ENCODE data around the gene TIGD7.

Gene TIGD7

DNA sequence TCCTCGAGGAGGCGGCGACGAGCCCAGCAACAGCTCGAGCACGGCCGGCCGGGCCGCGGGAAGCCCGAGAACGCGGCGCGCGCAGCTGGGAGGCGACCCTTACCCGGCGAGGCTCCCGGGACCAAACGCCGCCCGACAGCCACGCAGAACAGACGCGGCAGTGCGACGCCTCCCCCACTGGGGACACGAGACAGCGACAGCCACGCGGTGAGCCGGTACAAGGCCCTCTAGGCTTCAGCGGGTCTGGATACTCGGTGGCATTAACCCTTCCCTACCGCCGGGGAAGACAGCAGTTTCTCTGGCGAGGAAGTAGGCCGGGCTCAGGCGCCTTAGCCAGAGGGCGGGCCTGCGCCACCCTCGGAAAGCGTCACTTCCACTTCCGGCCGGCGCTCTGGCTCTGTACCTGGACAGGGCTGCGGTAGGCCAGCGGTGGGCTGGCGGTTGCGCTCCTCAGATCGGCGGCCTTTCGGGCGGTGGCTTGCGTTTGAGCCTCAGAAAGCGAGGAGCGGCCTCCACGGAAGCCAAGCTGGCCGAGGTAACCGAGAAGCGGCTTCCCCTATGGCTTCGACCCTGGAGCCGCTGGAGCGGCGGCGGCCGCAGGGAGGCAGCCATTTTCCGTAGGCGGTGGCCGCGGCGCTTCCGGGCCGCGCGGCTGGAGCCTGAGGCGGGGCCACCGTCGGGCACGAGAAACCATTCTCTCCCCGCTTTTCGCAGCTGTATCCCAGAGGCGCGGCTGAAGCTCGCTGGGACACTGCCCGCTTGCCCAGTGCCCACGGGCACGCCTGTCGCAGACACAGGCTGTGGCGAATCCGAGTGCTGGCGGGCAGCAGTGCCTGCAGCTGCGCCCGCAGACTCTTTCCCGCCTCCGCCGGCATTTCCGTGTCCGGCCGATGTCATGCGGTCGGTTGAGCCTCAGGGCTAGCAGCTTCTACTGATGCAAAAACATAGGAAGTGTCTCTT, at the start of gene TIGD7, which contains the start of gene ZNF75A:
Gene TIGD7, minus strand, starts transcription at position 322 of the 960 bp plus-strand sequence. CDS start 4,816 bp downstream, outside the sequence.
Gene ZNF75A, plus strand, starts transcription at position 389 of the 960 bp plus-strand sequence. CDS start 2,932 bp downstream, outside the sequence.
- Mint-ChIP-seq H3K4me3 (peak within 1 kb of the TSS; percentile 81), H3K4me1 (peaks cover 23% of the 10 kb centered on the region), H3K9me3 (peaks cover 40% of the 10 kb centered on the region), H3K27me3 (no peaks in the 10 kb centered on the region), H3K36me3 (ENCODE audit: low read depth) (peaks cover 74% of the 10 kb centered on the region), H3K27ac (peak within 1 kb of the TSS; percentile 73)
- DNase-seq (peak; percentile 83), ATAC-seq (peak; percentile 99)

GRCh38 chr16:3349175-3349574, 43.9 kb upstream of the TIGD7 start:
- no peak overlapping the region for H3K4me3 Mint-ChIP-seq
- H3K27ac Mint-ChIP-seq: no peak overlapping the region
- no peaks in the 10 kb centered on the region for H3K36me3 Mint-ChIP-seq (ENCODE audit: low read depth)
- peaks cover 1% of the 10 kb centered on the region for H3K4me1 Mint-ChIP-seq
- no peaks in the 10 kb centered on the region for H3K27me3 Mint-ChIP-seq
- H3K9me3 Mint-ChIP-seq: peaks cover 1% of the 10 kb centered on the region
- no peak for ATAC-seq
- DNase-seq: no peak

DNA sequence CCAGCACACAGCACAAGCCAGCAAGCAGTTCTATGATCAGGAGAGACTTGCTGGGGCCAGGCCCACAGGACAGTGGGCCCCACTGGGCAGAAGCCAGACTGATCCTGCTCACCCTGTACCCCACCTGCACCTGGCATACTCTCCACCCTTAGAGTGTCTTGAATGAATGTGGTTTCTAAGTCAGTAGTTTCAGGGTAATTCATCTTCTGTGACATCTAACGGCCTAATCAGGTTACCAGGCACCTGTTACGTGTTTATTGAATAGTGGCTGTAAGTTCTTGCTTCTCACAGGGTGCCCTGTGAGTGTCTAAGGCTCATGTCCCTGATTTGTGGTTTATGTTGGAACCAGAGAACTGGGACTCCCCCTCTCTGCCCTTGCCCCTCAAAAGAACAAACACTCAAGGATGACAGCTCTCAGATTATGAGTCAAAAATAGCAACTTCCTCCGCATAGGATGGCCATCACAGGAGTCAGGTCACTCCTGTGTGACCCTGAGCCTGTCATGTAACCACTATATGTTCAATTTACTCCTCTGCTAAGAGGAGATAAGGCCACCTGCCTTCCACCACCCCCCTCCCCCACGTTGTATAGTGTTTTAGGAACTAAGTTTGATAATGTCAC, 43.4 kb upstream of the TIGD7 start:
- no peak overlapping the region for H3K4me3 Mint-ChIP-seq
- no peak for DNase-seq
- no peak overlapping the region for H3K27ac Mint-ChIP-seq
- H3K27me3 Mint-ChIP-seq: no peaks in the 10 kb centered on the region
- H3K4me1 Mint-ChIP-seq: peaks cover 1% of the 10 kb centered on the region
- H3K9me3 Mint-ChIP-seq: no peaks in the 10 kb centered on the region
- ATAC-seq: peak; percentile 15
- H3K36me3 Mint-ChIP-seq (ENCODE audit: low read depth): no peaks in the 10 kb centered on the region

GRCh38 chr16:3347586-3347985, 42.4 kb upstream of the TIGD7 start:
- no peak overlapping the region for H3K27ac Mint-ChIP-seq
- DNase-seq (no peak), ATAC-seq (no peak)
- H3K36me3 Mint-ChIP-seq (ENCODE audit: low read depth): no peaks in the 10 kb centered on the region
- H3K27me3 Mint-ChIP-seq: no peaks in the 10 kb centered on the region
- H3K4me1 Mint-ChIP-seq: peaks cover 1% of the 10 kb centered on the region
- H3K4me3 Mint-ChIP-seq: no peak overlapping the region
- H3K9me3 Mint-ChIP-seq: no peaks in the 10 kb centered on the region

DNA sequence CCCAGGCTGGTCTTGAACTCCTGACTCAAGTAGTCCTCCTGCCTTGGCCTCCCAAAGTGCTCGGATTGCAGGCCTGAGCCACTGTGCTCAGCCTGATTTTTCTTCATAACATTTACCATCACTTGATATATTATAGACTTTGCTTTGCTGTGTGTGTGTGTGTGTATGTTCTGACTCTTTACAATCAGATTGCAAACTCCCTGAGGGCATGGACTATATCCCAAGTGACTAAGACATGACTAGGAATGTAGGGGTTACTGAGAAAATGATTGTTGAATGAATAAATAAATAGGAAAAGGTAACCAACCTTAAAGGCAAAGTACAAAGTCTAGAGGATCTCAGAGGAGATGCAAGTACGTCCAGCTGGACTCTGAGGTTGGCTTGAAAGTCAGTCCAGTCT, 40.8 kb upstream of the TIGD7 start:
- Mint-ChIP-seq H3K27me3 (no peaks in the 10 kb centered on the region), H3K27ac (no peak overlapping the region), H3K9me3 (no peaks in the 10 kb centered on the region), H3K4me1 (peaks cover 1% of the 10 kb centered on the region), H3K4me3 (no peak overlapping the region), H3K36me3 (ENCODE audit: low read depth) (peaks cover 2% of the 10 kb centered on the region)
- ATAC-seq (no peak), DNase-seq (no peak)

GRCh38 chr16:3328643-3329042, 23.4 kb upstream of the TIGD7 start:
- Mint-ChIP-seq H3K27ac (no peak overlapping the region), H3K36me3 (ENCODE audit: low read depth) (peaks cover 10% of the 10 kb centered on the region), H3K4me3 (no peak overlapping the region), H3K4me1 (no peaks in the 10 kb centered on the region), H3K9me3 (peaks cover 30% of the 10 kb centered on the region), H3K27me3 (no peaks in the 10 kb centered on the region)
- ATAC-seq (no peak), DNase-seq (no peak)

GRCh38 chr16:3328104-3328503, 22.9 kb upstream of the TIGD7 start:
- Mint-ChIP-seq H3K27me3 (no peaks in the 10 kb centered on the region), H3K4me1 (no peaks in the 10 kb centered on the region), H3K4me3 (no peak overlapping the region), H3K27ac (no peak overlapping the region), H3K36me3 (ENCODE audit: low read depth) (peaks cover 10% of the 10 kb centered on the region), H3K9me3 (peaks cover 31% of the 10 kb centered on the region)
- no peak for ATAC-seq
- no peak for DNase-seq

DNA sequence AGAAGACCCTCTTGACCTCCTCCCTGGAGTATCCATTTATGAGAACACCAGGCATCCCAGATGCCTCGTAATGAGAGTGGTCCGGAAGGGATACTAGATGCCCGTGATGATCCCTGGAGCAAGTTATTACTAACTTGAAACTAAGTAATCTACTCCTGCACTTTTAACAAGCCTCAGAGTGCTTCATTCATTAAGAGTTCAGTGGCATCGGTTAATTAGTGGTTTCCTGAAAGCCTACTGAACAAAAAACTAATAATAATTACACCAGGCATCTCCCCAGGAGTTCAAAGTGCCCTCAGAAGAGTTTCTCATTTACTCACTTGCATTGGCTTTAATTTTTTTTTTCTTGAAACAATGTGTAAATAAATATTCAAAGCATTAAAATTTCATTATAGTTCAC, 22.3 kb upstream of the TIGD7 start:
- no peak for ATAC-seq
- Mint-ChIP-seq H3K4me1 (no peaks in the 10 kb centered on the region), H3K27ac (no peak overlapping the region)

GRCh38 chr16:3321816-3322215, 16.6 kb upstream of the TIGD7 start:
- Mint-ChIP-seq H3K27me3 (no peaks in the 10 kb centered on the region), H3K27ac (no peak overlapping the region), H3K36me3 (ENCODE audit: low read depth) (peaks cover 40% of the 10 kb centered on the region), H3K9me3 (peaks cover 61% of the 10 kb centered on the region), H3K4me1 (no peaks in the 10 kb centered on the region), H3K4me3 (no peak overlapping the region)
- ATAC-seq: no peak
- DNase-seq: no peak

More for the DNA sequence above, 22.3 kb upstream of the TIGD7 start:
- Mint-ChIP-seq H3K27me3 (no peaks in the 10 kb centered on the region), H3K4me3 (no peak overlapping the region), H3K36me3 (ENCODE audit: low read depth) (peaks cover 11% of the 10 kb centered on the region), H3K9me3 (peaks cover 33% of the 10 kb centered on the region)
- DNase-seq: no peak

DNA sequence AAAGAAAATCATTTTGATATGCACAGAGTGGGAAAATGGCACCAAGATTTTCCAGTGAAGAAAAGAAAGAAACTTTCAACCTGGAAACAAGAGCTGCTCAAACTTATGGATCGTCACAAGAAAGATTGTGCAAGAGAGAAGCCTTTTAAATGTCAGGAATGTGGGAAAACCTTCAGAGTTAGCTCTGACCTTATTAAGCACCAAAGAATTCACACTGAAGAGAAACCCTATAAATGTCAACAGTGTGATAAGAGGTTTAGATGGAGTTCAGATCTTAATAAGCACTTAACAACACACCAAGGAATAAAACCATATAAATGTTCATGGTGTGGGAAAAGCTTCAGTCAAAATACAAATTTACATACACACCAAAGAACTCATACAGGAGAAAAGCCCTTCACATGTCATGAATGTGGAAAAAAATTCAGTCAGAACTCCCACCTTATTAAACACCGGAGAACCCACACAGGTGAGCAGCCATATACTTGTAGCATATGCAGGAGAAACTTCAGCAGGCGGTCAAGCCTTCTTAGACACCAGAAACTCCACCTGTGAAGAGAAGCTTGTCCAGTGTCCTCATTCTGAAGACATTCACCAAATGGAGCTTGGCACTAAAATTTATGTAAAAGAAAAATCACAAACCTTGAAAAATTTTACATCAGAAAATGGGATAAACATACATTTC, 12.2 kb upstream of the TIGD7 start:
- no peak overlapping the region for H3K4me3 Mint-ChIP-seq
- ATAC-seq: no peak
- no peak for DNase-seq
- H3K9me3 Mint-ChIP-seq: peaks cover 85% of the 10 kb centered on the region
- peaks cover 78% of the 10 kb centered on the region for H3K36me3 Mint-ChIP-seq (ENCODE audit: low read depth)
- H3K4me1 Mint-ChIP-seq: no peaks in the 10 kb centered on the region
- no peak overlapping the region for H3K27ac Mint-ChIP-seq
- H3K27me3 Mint-ChIP-seq: no peaks in the 10 kb centered on the region

GRCh38 chr16:3311496-3311895, 6.3 kb upstream of the TIGD7 start:
- peaks cover 69% of the 10 kb centered on the region for H3K9me3 Mint-ChIP-seq
- peaks cover 2% of the 10 kb centered on the region for H3K4me1 Mint-ChIP-seq
- H3K4me3 Mint-ChIP-seq: no peak overlapping the region
- peaks cover 94% of the 10 kb centered on the region for H3K36me3 Mint-ChIP-seq (ENCODE audit: low read depth)
- ATAC-seq: no peak
- no peak for DNase-seq
- no peaks in the 10 kb centered on the region for H3K27me3 Mint-ChIP-seq
- no peak overlapping the region for H3K27ac Mint-ChIP-seq

GRCh38 chr16:3306078-3306477, 848 bp upstream of the TIGD7 start:
- Mint-ChIP-seq H3K9me3 (peaks cover 37% of the 10 kb centered on the region), H3K4me1 (peaks cover 23% of the 10 kb centered on the region), H3K27ac (peak overlapping the region; percentile 73), H3K36me3 (ENCODE audit: low read depth) (peaks cover 75% of the 10 kb centered on the region), H3K4me3 (peak overlapping the region; percentile 81), H3K27me3 (no peaks in the 10 kb centered on the region)
- no peak for ATAC-seq
- no peak for DNase-seq

DNA sequence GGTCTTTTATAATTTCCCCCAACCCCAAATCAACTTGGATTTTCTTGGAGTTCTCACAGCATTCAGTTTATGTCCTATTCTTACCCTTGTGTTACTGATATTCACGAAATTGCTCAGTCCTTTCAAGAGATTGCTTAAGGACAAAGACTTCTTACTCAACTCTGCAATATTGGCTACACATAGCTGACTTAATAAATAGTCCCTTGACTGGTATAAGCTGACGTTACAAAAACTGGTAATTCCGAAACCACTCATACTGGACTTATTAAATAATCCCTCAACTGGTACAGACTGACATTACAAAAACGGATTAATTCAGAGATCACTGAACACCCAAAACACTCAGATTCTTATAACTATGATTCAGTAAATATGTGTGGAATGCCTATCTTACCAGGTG, 860 bp downstream of the TIGD7 start:
- Mint-ChIP-seq H3K27ac (peak overlapping the region; percentile 73), H3K36me3 (ENCODE audit: low read depth) (peaks cover 74% of the 10 kb centered on the region), H3K4me1 (peaks cover 23% of the 10 kb centered on the region), H3K4me3 (peak overlapping the region; percentile 81), H3K9me3 (peaks cover 49% of the 10 kb centered on the region), H3K27me3 (no peaks in the 10 kb centered on the region)
- DNase-seq: no peak
- ATAC-seq: no peak

DNA sequence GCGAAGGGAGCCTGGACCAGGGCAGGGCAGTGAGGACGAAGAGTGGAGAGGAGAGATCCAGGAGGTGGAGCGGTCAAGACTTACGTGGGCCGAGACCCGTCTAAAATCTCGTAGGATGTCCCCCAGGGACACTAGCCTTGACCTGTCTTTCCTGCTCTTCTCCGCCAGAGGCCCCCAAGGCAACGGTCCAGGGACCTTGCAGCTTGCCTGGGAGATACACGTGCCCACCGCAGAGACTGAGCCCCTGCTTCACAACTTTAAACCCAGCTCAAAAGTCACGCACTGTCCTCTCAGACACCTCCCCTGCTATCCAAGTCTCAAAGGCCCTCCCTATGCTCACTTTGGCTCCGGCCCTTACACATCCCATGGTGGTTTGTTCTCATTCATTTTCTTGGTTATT, 9.4 kb downstream of the TIGD7 start:
- ATAC-seq (no peak), DNase-seq (no peak)
- no peak overlapping the region for H3K4me3 Mint-ChIP-seq
- no peak overlapping the region for H3K27ac Mint-ChIP-seq
- H3K27me3 Mint-ChIP-seq: no peaks in the 10 kb centered on the region
- no peaks in the 10 kb centered on the region for H3K4me1 Mint-ChIP-seq
- peaks cover 70% of the 10 kb centered on the region for H3K9me3 Mint-ChIP-seq
- peaks cover 80% of the 10 kb centered on the region for H3K36me3 Mint-ChIP-seq (ENCODE audit: low read depth)
